ENCODE measurements around the gene C9orf40.

DNA sequence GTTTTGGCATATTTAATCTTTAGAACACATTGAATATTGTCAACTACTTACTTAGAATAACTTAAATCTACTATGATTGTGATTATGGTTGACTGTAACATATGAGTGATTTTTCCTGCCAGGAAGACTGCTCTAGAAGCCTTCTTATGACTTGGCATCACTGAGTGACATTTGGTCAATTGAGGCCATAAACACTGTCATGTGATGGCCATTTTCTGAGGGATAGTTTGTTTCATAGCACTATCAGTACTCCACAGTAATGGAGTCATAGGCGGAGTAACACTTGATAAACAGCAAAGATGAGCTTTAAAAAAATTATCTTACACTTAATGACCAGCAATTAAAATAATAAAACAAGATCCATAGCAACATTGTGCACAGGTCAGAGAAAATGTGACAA, 31.0 kb downstream of the C9orf40 start:
- TF ChIP-seq, protein P1, sequence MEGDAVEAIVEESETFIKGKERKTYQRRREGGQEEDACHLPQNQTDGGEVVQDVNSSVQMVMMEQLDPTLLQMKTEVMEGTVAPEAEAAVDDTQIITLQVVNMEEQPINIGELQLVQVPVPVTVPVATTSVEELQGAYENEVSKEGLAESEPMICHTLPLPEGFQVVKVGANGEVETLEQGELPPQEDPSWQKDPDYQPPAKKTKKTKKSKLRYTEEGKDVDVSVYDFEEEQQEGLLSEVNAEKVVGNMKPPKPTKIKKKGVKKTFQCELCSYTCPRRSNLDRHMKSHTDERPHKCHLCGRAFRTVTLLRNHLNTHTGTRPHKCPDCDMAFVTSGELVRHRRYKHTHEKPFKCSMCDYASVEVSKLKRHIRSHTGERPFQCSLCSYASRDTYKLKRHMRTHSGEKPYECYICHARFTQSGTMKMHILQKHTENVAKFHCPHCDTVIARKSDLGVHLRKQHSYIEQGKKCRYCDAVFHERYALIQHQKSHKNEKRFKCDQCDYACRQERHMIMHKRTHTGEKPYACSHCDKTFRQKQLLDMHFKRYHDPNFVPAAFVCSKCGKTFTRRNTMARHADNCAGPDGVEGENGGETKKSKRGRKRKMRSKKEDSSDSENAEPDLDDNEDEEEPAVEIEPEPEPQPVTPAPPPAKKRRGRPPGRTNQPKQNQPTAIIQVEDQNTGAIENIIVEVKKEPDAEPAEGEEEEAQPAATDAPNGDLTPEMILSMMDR (IDR thresholded peaks at IDR 0.05): no peak
- TF ChIP-seq EZH2phosphoT487 (IDR thresholded peaks at IDR 0.05) (no peak), EZH2 (IDR thresholded peaks at IDR 0.05) (no peak)

All from neural progenitor cell (in vitro differentiated cells).